ENCODE data around the gene WDR62.

- TF ChIP-seq CTCF (IDR thresholded peaks at IDR 0.05) = no peak
- TF ChIP-seq POLR2A (IDR thresholded peaks at IDR 0.05) = no peak
These were observed 10.1 kb downstream of the WDR62 start for GRCh38 chr19:36064826-36065225.
